HepG2 (cell line): ENCODE data around the gene ZNF814. TPM values are rescaled to one million over a fixed set of nuclear protein-coding genes. Genes with fewer than 3 reads are reported as not detected.

Experiments used
- ERF ChIP-seq: IDR thresholded peaks from 2 replicates; pipeline ENCODE4 v1.6.1; 2018; ENCODE audit warnings: missing biosample characterization, missing genetic modification reagents
- REL ChIP-seq: sonication (generic); formaldehyde crosslinking; conservative IDR thresholded peaks from 2 replicates; pipeline ENCODE4 v1.8.0; 2022; ENCODE audit warnings: mild to moderate bottlenecking, missing genetic modification reagents, moderate library complexity
- THAP11 ChIP-seq: IDR thresholded peaks from 2 replicates; pipeline ENCODE4 v1.6.1; 2016; ENCODE audit warnings: missing biosample characterization, missing genetic modification reagents
- ZFX ChIP-seq: sonication (generic); formaldehyde crosslinking; IDR thresholded peaks from 2 replicates; pipeline ENCODE4 v1.4.0; 2020; ENCODE audit warnings: mild to moderate bottlenecking, low read depth, missing genetic modification reagents, moderate library complexity
- ZNF207 ChIP-seq: fragments of 450-650 bp; IDR thresholded peaks from 2 replicates; pipeline ENCODE4 v1.6.1; 2016; ENCODE audit warnings: antibody characterized with exemption, borderline replicate concordance
- ZNF362 ChIP-seq: sonication (generic); formaldehyde crosslinking; IDR thresholded peaks from 2 replicates; pipeline ENCODE4 v1.4.0; 2020; ENCODE audit warnings: missing genetic modification reagents, mild to moderate bottlenecking, borderline replicate concordance
- ZNF607 ChIP-seq: sonication (generic); formaldehyde crosslinking; IDR thresholded peaks from 2 replicates; pipeline ENCODE4 v1.5.1; 2020; ENCODE audit warnings: missing genetic modification reagents, mild to moderate bottlenecking, borderline replicate concordance
- ZNF652 ChIP-seq: IDR thresholded peaks from 2 replicates; pipeline ENCODE4 v1.6.1; 2016; ENCODE audit warnings: low read depth, borderline replicate concordance
- polyA plus RNA-seq, 8 experiments: library from polyadenylated mRNA; depleted of rRNA in 3 of 8; stranded (reverse) in 7 of 8; unstranded in 1 of 8; fragments of >200 nt; fragmentation: Illumina TruSeq in 4 of 8; extraction: Trizol in 4 of 8; gene quantifications; 2 replicates each; pipeline versions ENCODE4 v1.2.1 to v1.2.3, GENCODE V29; 2011 to 2016; ENCODE audit warnings: low read depth in 4 of 8, missing spikeins in 1 of 8, mixed read lengths in 1 of 8; ENCODE audit not compliant: insufficient read depth in 1 of 8
- total RNA-seq, 5 experiments: library from RNA; depleted of rRNA; stranded (reverse); fragments of >200 nt; fragmentation: Illumina TruSeq; extraction: Trizol; gene quantifications; 2 replicates each; pipeline ENCODE4 v1.2.3, GENCODE V29; 2016; ENCODE audit warnings: low read depth in 1 of 5
- TF ChIP-seq, protein P1 (sequence below), 2 experiments: IDR thresholded peaks; 2 replicates each; pipeline ENCODE4 v1.6.1; 2011 to 2012; ENCODE audit warnings: low read length in 2 of 2, borderline replicate concordance in 1 of 2, low read depth in 1 of 2, mild to moderate bottlenecking in 1 of 2, moderate library complexity in 1 of 2
- TF ChIP-seq, protein P2 (sequence below): IDR thresholded peaks from 2 replicates; pipeline ENCODE4 v1.6.1; 2018; ENCODE audit warnings: missing genetic modification reagents
- TF ChIP-seq, protein P3 (sequence below): sonication (generic); formaldehyde crosslinking; conservative IDR thresholded peaks from 2 replicates; pipeline ENCODE4 v1.8.1; 2023; ENCODE audit warnings: missing genetic modification reagents
- TF ChIP-seq, protein P4 (sequence below): IDR thresholded peaks from 2 replicates; pipeline ENCODE4 v1.6.1; 2016; ENCODE audit warnings: mild to moderate bottlenecking
- TF ChIP-seq, protein P5 (sequence below): sonication (generic); formaldehyde crosslinking; IDR thresholded peaks from 2 replicates; pipeline ENCODE4 v1.5.0; 2020; ENCODE audit warnings: mild to moderate bottlenecking, low read depth, missing genetic modification reagents, borderline replicate concordance
- TF ChIP-seq, protein P6 (sequence below): sonication (generic); formaldehyde crosslinking; IDR thresholded peaks from 2 replicates; pipeline ENCODE4 v1.4.0; 2020; ENCODE audit warnings: low read depth, mild to moderate bottlenecking, missing genetic modification reagents

Gene ZNF814
- total and polyA plus RNA-seq, 2 of the 13 experiments (the other 11 are each of a cell fraction or from before 2014, with no cell fraction given), result 2.5 to 3.4 TPM

GRCh38 chr19:57819475-57820148, 69.2 kb downstream of the ZNF814 start (continued):
- TF ChIP-seq REL (no peak), ERF (peak; percentile 91), ZNF362 (CRISPR knock-in tag) (no peak), ZNF607 (CRISPR knock-in tag) (peak; percentile 33; the same call in 1 of the 2 replicates), ZFX (CRISPR knock-in tag) (peak; percentile 75; the same call in 1 of the 2 replicates), ZNF652 (CRISPR knock-in tag) (0 out of 2 replicates have a peak, but pooled peaks have one; percentile 9), ZNF207 (no peak), THAP11 (peak; percentile 96)
- TF ChIP-seq, protein P1, sequence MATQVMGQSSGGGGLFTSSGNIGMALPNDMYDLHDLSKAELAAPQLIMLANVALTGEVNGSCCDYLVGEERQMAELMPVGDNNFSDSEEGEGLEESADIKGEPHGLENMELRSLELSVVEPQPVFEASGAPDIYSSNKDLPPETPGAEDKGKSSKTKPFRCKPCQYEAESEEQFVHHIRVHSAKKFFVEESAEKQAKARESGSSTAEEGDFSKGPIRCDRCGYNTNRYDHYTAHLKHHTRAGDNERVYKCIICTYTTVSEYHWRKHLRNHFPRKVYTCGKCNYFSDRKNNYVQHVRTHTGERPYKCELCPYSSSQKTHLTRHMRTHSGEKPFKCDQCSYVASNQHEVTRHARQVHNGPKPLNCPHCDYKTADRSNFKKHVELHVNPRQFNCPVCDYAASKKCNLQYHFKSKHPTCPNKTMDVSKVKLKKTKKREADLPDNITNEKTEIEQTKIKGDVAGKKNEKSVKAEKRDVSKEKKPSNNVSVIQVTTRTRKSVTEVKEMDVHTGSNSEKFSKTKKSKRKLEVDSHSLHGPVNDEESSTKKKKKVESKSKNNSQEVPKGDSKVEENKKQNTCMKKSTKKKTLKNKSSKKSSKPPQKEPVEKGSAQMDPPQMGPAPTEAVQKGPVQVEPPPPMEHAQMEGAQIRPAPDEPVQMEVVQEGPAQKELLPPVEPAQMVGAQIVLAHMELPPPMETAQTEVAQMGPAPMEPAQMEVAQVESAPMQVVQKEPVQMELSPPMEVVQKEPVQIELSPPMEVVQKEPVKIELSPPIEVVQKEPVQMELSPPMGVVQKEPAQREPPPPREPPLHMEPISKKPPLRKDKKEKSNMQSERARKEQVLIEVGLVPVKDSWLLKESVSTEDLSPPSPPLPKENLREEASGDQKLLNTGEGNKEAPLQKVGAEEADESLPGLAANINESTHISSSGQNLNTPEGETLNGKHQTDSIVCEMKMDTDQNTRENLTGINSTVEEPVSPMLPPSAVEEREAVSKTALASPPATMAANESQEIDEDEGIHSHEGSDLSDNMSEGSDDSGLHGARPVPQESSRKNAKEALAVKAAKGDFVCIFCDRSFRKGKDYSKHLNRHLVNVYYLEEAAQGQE (IDR thresholded peaks at IDR 0.05; ENCODE audit: borderline replicate concordance in 1 of 2, low read depth in 1 of 2, low read length in 2 of 2), result no peak
- TF ChIP-seq, protein P2, sequence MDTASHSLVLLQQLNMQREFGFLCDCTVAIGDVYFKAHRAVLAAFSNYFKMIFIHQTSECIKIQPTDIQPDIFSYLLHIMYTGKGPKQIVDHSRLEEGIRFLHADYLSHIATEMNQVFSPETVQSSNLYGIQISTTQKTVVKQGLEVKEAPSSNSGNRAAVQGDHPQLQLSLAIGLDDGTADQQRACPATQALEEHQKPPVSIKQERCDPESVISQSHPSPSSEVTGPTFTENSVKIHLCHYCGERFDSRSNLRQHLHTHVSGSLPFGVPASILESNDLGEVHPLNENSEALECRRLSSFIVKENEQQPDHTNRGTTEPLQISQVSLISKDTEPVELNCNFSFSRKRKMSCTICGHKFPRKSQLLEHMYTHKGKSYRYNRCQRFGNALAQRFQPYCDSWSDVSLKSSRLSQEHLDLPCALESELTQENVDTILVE (CRISPR knock-in tag), result 0 out of 2 replicates have a peak, but pooled peaks have one; percentile 26
- TF ChIP-seq, protein P3, sequence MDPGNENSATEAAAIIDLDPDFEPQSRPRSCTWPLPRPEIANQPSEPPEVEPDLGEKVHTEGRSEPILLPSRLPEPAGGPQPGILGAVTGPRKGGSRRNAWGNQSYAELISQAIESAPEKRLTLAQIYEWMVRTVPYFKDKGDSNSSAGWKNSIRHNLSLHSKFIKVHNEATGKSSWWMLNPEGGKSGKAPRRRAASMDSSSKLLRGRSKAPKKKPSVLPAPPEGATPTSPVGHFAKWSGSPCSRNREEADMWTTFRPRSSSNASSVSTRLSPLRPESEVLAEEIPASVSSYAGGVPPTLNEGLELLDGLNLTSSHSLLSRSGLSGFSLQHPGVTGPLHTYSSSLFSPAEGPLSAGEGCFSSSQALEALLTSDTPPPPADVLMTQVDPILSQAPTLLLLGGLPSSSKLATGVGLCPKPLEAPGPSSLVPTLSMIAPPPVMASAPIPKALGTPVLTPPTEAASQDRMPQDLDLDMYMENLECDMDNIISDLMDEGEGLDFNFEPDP, result 0 out of 2 replicates have a peak, but pooled peaks have one; percentile 58
- TF ChIP-seq, protein P4, sequence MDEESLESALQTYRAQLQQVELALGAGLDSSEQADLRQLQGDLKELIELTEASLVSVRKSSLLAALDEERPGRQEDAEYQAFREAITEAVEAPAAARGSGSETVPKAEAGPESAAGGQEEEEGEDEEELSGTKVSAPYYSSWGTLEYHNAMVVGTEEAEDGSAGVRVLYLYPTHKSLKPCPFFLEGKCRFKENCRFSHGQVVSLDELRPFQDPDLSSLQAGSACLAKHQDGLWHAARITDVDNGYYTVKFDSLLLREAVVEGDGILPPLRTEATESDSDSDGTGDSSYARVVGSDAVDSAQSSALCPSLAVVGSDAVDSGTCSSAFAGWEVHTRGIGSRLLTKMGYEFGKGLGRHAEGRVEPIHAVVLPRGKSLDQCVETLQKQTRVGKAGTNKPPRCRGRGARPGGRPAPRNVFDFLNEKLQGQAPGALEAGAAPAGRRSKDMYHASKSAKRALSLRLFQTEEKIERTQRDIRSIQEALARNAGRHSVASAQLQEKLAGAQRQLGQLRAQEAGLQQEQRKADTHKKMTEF (CRISPR knock-in tag), result peak; percentile 86
- TF ChIP-seq, protein P5, sequence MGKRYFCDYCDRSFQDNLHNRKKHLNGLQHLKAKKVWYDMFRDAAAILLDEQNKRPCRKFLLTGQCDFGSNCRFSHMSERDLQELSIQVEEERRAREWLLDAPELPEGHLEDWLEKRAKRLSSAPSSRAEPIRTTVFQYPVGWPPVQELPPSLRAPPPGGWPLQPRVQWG (CRISPR knock-in tag), result no peak
- TF ChIP-seq, protein P6, sequence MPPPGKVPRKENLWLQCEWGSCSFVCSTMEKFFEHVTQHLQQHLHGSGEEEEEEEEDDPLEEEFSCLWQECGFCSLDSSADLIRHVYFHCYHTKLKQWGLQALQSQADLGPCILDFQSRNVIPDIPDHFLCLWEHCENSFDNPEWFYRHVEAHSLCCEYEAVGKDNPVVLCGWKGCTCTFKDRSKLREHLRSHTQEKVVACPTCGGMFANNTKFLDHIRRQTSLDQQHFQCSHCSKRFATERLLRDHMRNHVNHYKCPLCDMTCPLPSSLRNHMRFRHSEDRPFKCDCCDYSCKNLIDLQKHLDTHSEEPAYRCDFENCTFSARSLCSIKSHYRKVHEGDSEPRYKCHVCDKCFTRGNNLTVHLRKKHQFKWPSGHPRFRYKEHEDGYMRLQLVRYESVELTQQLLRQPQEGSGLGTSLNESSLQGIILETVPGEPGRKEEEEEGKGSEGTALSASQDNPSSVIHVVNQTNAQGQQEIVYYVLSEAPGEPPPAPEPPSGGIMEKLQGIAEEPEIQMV (CRISPR knock-in tag), result no peak; the same call in 1 of the 2 replicates
